Epithelial cell of proximal tubule (primary cell): ENCODE measurements around the gene CD44. TPM values are rescaled to one million over a fixed set of nuclear protein-coding genes. Genes with fewer than 3 reads are reported as not detected.

Experiments
- DNase-seq: peaks from one replicate; pipeline ENCODE4 v3.0.0-alpha.2; 2011; ENCODE audit warnings: low read depth
- H3K4me3 ChIP-seq: 2 replicates; pipeline ENCODE4 v1.5.1; 2011; ENCODE audit warnings: low read depth, mild to moderate bottlenecking, low read length
- CTCF ChIP-seq: conservative IDR thresholded peaks from 2 replicates; pipeline ENCODE4 v1.5.1; 2012; ENCODE audit warnings: low read depth, mild to moderate bottlenecking, low read length
- total RNA-seq: library from RNA; depleted of rRNA; stranded (reverse); fragments of >200 nt; gene quantifications from 2 replicates; pipeline ENCODE4 v1.2.3, GENCODE V29; 2015

Gene CD44
- total RNA-seq, 1 donor from 2014 or later: 296 TPM

GRCh38 chr11:35144136-35144741, 5.3 kb downstream of the CD44 start:
- H3K4me3 ChIP-seq: peak overlapping the region; percentile 88

GRCh38 chr11:35144806-35145205, 5.8 kb downstream of the CD44 start:
- no peak for DNase-seq
- H3K4me3 ChIP-seq: no peak overlapping the region
- TF ChIP-seq CTCF: no peak

More at GRCh38 chr11:35144136-35144741, 5.3 kb downstream of the CD44 start:
- DNase-seq: no peak
- TF ChIP-seq CTCF: peak; percentile 3

- H3K4me3 ChIP-seq: no peak overlapping the region
Measured at GRCh38 chr11:35145271-35145670, 6.3 kb downstream of the CD44 start.

GRCh38 chr11:35146074-35146521, 7.1 kb downstream of the CD44 start:
- TF ChIP-seq CTCF: no peak
- no peak overlapping the region for H3K4me3 ChIP-seq
- no peak for DNase-seq

More at GRCh38 chr11:35145271-35145670, 6.3 kb downstream of the CD44 start:
- DNase-seq: no peak
- no peak for TF ChIP-seq CTCF

- TF ChIP-seq CTCF: no peak
- DNase-seq: no peak
- H3K4me3 ChIP-seq: no peak overlapping the region
Measured at GRCh38 chr11:35146711-35147110, 7.7 kb downstream of the CD44 start.

- no peak for DNase-seq
- no peak for TF ChIP-seq CTCF
- H3K4me3 ChIP-seq: no peak overlapping the region
Measured at GRCh38 chr11:35147235-35147634, 8.3 kb downstream of the CD44 start.

- no peak for TF ChIP-seq CTCF
- H3K4me3 ChIP-seq: no peak overlapping the region
- no peak for DNase-seq
Measured at GRCh38 chr11:35148163-35148837, 9.3 kb downstream of the CD44 start.
